Epithelial cell of esophagus (primary cell): ENCODE data around the gene SYT2.
"Not testable (repeated sequence)": the region's sequence is repeated elsewhere in the genome, so short reads cannot be mapped to it uniquely, and the experiment has no call there.

Experiments used
- DNase-seq: peaks from one replicate; pipeline ENCODE4 v3.0.0; 2010; ENCODE audit warnings: low read depth
- H3K4me3 ChIP-seq: 2 replicates; pipeline ENCODE4 v1.5.1; 2011; ENCODE audit warnings: mild to moderate bottlenecking, low read length, control low read depth
- CTCF ChIP-seq: IDR thresholded peaks from 2 replicates; pipeline ENCODE4 v1.5.1; 2011; ENCODE audit warnings: low read depth, mild to moderate bottlenecking, low read length, control low read depth, inconsistent platforms; ENCODE audit not compliant: insufficient read depth; ENCODE audit errors: missing control alignments

The SYT2 gene

DNA sequence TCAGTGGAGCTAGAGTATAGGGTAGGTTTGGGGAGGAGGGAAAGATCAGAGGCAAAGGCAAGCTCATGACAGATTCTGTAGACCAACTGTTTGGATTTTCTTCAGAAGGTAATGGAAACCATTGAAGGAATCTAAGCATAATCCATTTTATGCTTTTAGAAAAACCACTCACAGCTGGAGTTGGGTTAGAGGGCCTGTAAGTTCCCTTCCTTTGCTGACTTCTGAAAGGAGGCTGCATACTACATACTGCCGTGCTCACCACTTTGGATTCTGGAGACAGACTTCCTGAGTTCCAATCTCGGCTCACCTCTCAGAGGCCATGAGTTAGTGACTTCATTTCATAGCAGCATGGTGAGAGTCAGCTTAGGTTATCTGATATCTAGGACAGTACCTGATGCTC, 6.4 kb upstream of the SYT2 start:
- no peak for DNase-seq
- no peak for TF ChIP-seq CTCF
- H3K4me3 ChIP-seq: no peak overlapping the region

DNA sequence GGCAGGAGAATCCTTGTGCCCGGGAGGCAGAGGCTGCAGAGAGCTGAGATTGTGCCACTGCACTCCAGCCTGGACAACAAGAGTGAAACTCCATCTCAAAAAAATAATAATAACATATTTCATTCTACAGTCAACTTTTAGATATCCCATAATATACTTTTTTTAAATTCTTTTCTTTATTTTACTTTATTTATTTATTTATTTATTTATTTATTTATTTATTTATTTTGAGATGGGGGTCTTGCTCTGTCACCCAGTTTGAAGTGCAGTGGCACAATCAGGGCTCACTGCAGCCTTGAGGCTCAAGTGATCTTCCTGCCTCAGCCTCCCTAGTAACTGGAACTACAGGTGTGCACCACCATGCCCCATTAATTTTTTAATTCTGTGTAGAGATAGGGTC, 3.9 kb upstream of the SYT2 start:
- H3K4me3 ChIP-seq, DNase-seq: not testable (repeated sequence)

GRCh38 chr1:202713110-202713509, 2.9 kb upstream of the SYT2 start:
- no peak for TF ChIP-seq CTCF
- DNase-seq: peak; percentile 84
- H3K4me3 ChIP-seq: no peak overlapping the region

- no peak for TF ChIP-seq CTCF
- no peak overlapping the region for H3K4me3 ChIP-seq
- no peak for DNase-seq
Observed at GRCh38 chr1:202711949-202712635, 1.8 kb upstream of the SYT2 start.

DNA sequence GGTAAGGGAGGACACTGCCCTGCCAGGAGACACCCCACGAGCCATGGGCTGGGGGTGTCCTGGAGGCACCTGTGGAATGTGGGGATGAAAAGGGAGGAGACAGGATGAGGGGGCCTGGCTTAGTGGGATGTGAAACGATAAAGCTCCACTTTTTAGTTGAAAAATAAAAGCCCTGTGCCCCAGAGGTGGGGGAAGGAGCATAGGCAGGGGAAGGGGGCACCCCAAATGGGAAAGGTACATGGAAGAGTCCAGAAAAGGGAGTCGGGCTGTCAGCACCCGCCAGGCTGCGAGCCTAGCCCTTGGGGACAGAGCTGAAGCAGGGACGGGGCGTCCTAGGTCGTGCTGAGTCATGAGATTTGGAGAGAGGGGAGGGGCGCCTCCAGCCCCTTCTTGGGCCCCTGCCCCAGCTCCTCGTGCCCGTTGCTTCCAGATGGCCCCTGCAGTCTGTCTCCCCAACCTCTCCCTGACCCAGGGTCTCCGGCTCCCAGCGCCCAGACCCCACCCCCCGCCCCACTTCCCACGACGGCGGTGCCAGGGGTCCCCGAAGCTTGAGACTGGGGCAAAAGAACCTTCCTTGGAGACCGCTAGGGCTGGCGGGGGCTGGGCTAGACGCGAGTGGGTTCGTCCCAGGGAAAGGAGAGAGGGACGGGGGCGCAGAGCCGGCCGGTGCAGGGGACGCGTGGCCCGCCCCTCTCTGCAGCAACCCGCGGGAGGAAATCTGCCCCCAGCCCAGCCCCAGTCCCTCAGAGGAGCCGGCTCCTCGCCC, 795 bp downstream of the SYT2 start:
- no peak for DNase-seq
- H3K4me3 ChIP-seq: no peak overlapping the region
- no peak for TF ChIP-seq CTCF

DNA sequence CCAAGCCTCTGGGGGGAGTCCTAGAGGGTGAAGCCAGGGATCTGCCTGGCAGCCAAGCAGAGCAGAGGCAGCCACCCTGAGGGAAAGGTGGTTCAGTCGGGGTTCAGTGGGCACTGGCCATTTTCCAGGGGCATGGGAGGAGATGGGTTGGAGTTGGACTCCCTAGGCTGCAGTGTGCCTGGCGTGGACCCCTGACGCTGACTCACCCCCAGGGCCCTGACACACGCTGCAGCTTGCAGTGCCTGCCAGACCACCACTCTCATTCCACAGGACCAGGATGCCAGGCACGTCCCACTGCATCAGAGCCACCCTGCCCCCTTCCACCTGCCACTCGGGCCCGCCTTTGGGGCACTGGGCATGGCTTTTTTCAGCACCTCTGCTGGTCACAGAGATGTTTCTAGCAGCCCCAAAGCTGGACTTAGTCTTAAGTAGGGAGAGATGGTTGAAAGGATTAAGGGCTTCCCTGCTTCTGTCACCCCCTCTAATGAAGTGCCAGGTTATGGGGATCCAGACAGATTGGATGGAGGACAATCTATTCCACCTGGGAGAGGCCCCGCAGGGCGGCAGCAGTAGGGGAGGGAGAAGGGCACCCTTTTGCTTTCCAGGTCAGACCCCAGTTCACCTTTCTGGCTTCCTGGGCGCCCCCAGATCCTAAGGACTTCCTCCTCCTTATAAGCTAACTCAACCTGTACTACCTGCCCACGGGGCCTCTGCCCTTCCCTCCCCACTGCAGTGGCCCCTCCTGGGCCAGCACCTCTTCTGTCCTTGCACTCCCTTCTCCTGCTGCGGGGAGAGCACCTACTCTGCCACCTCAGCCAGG, 1.6 kb downstream of the SYT2 start:
- TF ChIP-seq CTCF: no peak
- no peak overlapping the region for H3K4me3 ChIP-seq

DNA sequence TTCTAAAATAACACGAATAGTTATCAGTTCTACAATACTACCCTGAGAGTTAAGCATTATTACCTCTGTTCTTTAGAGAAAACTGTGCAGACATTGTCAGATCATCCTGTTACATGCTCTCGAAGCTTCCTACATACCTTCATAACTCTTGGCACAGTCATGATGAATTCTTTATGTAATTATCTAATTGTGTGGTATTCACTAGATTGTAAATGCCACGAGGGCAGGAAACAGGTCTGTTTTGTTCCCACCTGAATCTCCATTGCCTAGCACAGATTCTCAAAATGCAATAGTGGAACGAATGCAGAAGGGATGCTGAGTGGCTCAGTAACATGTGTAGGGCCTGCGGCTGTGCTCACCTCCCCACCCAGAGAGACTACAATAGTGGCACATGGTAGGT, 3.4 kb downstream of the SYT2 start:
- no peak for DNase-seq
- TF ChIP-seq CTCF: no peak
- no peak overlapping the region for H3K4me3 ChIP-seq

More for the DNA sequence above, 1.6 kb downstream of the SYT2 start:
- DNase-seq: no peak
